T follicular helper cell (primary cell): ENCODE measurements around the gene NUDT9.
"Not testable (repeated sequence)": the region's sequence is repeated elsewhere in the genome, so short reads cannot be mapped to it uniquely, and the experiment has no call there.

ENCODE experiments used
- DNase-seq: peaks from one replicate; pipeline ENCODE4 v3.0.0-alpha.2; 2020; ENCODE audit warnings: low read depth
- total RNA-seq, 2 experiments: gene quantifications; one replicate each; lab custom pipeline; 2026; lab: John Stamatoyannopoulos, UW

NUDT9 gene
- total RNA-seq, result 16.6 to 21.8 reads per million in 2 experiments

- peak; percentile 86 for DNase-seq
Measured at GRCh38 chr4:87422104-87423052, at the start of gene NUDT9. Gene NUDT9 (plus strand): TSS chr4:87422573. CDS start chr4:87422906, 333 bp downstream.

GRCh38 chr4:87375719-87376291, 46.6 kb upstream of the NUDT9 start:
- DNase-seq, result no peak

DNA sequence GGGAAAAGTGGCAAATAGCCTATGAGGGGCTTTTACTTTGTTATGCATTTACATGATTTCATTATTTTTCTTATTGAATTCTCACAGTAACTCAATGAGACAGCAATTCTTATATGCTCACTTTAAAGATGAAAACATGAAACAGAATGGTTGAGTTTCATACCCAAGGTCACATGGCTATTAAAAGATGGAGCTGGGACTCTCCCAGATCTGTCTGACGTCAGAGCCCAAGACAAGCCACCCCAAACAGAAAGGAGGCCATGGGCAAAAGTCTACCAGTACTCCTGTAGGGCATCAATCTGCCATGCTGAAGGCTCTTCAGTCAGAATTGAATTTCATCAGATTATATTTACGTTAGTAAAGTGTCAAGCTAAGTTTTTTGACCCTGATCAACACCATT, 44.6 kb upstream of the NUDT9 start:
- DNase-seq, result no peak

DNA sequence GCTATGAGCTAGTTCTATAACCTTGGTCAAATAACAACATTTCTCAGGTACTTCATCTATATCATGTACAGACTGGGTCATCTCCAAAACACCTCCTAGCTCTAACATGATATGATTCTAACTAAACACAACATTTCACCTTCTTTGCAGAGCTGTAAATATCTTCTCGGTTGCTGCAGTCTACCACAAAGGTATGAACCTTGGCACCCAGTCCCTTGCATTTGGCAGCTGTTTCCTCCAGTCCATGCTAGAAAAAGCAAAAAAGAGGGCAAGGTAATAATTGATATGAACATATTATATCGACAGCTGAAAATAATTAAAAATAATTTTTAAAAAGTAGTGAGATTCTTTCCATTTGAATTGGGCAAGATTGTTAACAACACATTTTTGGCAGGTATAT, 40.3 kb upstream of the NUDT9 start:
- no peak for DNase-seq

DNA sequence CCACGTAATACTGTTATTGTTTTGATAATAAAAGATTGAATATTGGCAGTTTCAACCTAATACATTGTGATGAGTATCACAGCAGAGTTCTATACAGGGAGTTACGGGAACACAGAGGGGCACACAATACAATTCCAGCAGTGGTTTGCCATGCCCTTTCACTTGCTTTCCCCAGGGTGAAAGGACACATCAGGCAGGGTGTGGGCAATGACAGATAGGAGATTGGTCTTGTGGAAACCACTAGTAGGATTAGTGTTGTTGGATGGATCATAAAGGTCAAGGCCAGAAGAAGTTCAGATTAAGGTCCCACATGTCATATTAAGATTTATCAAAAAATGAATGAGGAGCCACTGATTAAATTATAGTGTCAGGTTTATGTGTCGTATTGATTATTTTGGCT, 39.4 kb upstream of the NUDT9 start:
- no peak for DNase-seq

GRCh38 chr4:87384466-87385132, 37.8 kb upstream of the NUDT9 start:
- not testable (repeated sequence) for DNase-seq

DNA sequence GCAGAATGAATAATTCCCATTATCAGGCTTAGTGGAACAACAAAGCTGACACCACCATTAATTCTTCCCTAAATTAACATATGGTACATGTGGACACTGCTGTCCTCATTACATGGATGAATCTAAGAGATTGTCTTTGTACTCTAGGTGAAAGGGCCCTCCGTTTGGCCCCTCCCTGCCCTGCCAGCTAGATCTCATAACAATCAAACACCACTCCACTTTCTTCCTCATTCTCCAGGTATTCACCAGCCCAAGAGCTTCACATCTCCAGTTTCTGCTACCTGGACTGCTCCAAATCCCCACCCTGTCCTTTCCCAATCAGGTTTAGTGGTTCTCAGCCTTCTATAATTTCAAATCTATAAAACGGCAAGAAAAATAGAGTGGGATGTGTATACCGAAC, 35.1 kb upstream of the NUDT9 start:
- DNase-seq, result no peak

- no peak for DNase-seq
Measured at GRCh38 chr4:87388901-87389300, 33.5 kb upstream of the NUDT9 start.

DNA sequence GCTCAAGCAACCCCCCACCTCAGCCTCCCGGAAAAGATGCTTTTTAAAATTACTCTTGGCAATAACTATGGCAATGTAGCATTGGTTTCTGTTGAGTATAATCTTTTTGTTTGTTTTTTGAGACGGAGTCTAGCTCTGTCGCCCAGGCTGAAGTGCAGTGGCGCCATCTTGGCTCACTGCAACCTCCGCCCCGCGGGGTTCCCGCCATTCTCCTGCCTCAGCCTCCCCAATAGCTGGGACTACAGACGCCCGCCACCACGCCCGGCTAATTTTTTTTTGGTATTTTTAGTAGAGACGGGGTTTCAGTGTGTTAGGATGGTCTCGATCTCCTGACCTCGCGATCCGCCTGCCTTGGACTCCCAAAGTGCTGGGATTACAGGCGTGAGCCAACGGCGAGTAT, 32.3 kb upstream of the NUDT9 start:
- DNase-seq, result not testable (repeated sequence)

GRCh38 chr4:87390551-87390890, 31.9 kb upstream of the NUDT9 start:
- DNase-seq, result no peak

DNA sequence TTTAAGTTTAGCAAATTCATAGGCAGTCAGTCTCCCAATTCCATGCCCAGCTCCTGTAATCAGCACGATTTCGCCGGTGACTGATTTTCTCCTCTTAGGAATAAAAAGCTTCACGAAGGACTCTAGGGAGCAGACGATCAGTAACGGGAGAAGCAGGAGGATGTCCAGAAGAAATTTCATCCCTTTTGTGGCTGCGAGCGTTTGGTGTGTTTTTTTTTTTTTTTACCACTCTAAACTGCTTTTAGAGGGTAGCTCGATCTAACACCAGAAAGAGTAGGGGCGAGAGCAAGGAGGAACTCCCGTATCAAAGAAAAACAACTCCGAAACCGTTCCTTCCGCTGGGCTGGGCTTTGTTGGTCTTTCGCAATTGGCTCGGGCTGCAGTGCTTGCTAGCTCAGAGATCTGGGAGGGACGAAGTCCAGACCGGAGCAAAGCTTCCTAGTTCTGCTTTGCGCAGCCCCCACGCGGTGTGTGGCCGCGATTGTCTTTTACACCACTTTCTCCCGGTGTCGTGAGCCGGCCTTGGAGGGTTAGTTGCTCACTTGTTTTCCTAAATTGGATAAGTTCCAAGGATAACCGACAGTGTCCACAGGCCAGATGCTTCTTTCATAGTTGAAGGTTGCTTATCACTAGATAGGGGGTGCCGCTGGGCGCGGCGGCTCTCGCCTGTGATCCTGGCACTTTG, 31.3 kb upstream of the NUDT9 start, which contains the start of gene HSD17B11:
TSS of gene HSD17B11 (minus strand) at position 298 of the 685 bp plus-strand sequence. CDS start at position 180, 118 bp downstream.
- DNase-seq, result peak; percentile 75

DNA sequence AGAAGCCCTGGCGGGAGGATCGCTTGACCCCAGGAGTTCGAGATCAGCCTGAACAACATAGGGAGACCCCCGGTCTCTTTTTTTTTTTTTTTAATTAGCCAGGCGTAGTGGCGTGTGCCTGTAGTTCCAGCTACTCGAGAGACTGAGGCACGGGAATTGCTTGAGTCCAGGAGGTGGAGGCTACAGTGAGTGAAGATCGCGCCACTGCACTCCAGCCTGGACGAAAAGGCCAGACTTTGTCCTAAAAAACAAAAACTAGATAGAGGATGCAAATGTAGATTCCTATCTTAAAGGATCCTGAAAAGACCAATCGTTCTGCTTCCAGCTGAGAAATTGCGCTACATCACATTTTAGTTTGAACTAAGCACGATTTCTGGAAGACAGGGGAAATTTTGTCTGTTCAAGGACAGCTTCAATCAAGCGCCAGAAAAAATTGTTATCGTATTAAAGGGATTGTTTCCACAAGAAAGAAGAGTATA, 30.8 kb upstream of the NUDT9 start:
- DNase-seq, result no peak

DNA sequence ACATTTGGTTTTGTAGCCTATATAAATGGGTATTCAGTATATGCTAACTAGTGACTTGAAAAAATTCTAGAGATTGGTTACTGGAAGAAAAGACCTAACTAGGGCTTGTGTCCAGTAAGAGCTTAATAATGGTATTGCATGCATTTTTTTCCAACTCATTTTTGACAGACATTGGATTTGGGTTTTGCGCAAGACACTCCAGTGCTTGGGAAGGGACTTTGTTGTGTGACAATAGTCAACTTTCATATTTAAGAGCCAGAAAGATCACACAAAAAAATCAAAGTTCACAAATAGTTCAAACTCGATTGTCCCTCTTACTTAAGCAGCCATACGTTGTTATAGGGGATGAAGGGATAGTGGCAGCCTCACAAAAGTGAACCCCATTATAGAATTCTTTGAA, 30.2 kb upstream of the NUDT9 start:
- no peak for DNase-seq

DNA sequence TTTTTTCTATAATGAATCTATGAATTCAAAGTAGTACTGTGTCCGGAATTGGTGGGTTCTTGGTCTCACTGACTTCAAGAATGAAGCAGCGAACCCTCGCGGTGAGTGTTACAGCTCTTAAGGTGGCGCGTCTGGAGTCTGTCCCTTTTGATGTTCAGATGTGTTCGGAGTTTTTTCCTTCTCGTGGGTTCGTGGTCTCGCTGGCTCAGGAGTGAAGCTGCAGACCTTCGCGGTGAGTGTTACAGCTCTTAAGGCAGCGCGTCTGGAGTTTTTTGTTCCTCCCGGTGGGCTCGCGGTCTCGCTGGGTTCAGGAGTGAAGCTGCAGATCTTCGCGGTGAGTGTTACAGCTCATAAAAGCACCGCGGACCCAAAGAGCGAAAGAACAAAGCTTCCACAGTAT, 27.3 kb upstream of the NUDT9 start:
- DNase-seq, result not testable (repeated sequence)

DNA sequence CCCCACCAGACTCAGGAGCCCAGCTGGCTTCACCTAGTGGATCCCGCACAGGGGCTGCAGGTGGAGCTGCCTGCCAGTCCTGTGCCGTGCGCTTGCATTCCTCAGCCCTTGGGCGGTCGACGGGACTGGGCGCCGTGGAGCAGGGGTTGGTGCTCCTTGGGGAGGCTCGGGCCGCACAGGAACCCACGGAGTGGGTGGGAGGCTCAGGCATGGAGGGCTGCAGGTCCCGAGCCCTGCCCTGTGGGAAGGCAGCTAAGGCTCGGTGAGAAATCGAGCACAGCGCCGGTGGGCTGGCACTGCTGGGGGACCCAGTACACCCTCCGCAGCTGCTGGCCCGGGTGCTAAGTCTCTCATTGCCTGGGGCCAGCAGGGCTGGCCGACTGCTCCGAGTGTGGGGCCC, 26.5 kb upstream of the NUDT9 start:
- DNase-seq, result not testable (repeated sequence)

GRCh38 chr4:87399148-87399547, 23.2 kb upstream of the NUDT9 start:
- no peak for DNase-seq

DNA sequence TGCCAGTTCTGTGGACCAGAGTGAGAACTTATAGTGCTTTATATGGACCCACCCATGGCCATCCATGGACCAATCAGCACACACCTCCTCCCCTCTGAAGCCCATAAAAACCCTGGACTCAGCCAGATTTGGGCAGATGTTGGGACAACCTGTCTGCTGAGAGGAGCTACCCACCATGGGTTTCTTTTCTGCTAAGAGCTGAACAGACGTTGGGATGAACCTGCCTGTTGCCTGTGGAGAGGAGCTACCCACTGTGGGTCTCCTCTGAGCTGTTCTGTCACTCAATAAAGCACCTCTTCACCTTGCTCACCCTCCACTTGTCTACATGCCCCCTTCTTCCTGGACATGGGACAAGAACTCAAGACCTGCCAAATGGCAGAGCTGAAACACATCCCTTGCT, 22.4 kb upstream of the NUDT9 start:
- DNase-seq, result no peak

DNA sequence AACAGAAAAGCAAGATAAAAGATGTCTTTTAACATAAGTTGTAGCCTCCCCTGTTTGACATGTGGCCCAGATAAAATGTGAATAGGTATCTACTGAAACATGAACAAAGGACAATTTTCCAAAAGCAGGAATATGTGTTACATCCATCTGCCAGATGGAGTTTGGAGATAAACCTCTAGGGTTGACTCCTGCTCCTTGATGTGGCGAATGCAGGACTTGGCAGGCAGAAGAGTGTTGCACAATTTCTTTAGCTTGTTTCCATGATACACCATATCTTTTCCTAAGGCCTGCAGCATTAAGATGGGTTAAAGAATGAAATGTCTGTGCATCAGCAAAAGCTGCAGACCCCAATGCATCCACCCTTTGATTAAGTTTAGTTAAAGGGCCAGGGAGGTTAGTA, 18.6 kb upstream of the NUDT9 start:
- DNase-seq, result not testable (repeated sequence)

GRCh38 chr4:87405211-87405820, 17.1 kb upstream of the NUDT9 start:
- no peak for DNase-seq

GRCh38 chr4:87406462-87406861, 15.9 kb upstream of the NUDT9 start:
- DNase-seq, result no peak

GRCh38 chr4:87406902-87407301, 15.5 kb upstream of the NUDT9 start:
- DNase-seq, result not testable (repeated sequence)
